GM12892 (cell line): ENCODE measurements around the gene UBXN6.

Source experiments
- POLR2A ChIP-seq: IDR thresholded peaks from 2 replicates; pipeline ENCODE4 v1.6.1; 2011; ENCODE audit warnings: low read depth, low read length, control low read depth
- POLR2AphosphoS5 ChIP-seq: IDR thresholded peaks from 2 replicates; pipeline ENCODE4 v1.6.1; 2011; ENCODE audit warnings: low read depth, low read length, control low read depth
- TAF1 ChIP-seq: IDR thresholded peaks from 2 replicates; pipeline ENCODE4 v1.6.1; 2011; ENCODE audit warnings: low read depth, mild to moderate bottlenecking, control low read depth, low read length, borderline replicate concordance

- TF ChIP-seq POLR2A (no peak), POLR2AphosphoS5 (no peak), TAF1 (no peak)
Measured at GRCh38 chr19:4473011-4473762, 15.6 kb upstream of the UBXN6 start.
